ENCODE data around the gene SENP1. TPM values are rescaled to one million over a fixed set of nuclear protein-coding genes. Genes with fewer than 3 reads are reported as not detected.
"Not testable (repeated sequence)": the region's sequence is repeated elsewhere in the genome, so short reads cannot be mapped to it uniquely, and the experiment has no call there.

The SENP1 gene
- total and polyA plus RNA-seq, 11 donors = 2.1 to 13.6 (median 8.6) TPM

DNA sequence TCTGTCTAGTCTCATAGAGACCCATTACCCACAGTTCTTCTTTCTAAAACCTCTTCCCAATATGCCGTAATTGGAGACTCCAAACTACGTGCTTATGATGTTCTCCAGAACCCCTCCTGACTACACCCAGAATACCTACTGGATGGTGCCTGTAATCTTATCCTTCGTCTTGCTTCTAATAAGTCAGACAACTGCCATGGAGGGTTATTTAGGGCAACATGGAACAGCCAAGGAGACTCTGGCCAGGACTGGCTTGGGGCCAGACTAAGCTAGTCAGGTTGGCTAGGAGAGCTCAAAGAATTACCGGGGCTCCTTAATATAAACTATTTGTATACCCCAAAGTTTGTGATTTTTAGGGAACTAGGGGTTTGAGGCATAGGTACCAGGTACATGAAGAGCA, 20.1 kb upstream of the SENP1 start:
- peaks cover 0 to 63% (median 16%) of the 10 kb centered on the region in 12 donors for H3K4me1 ChIP-seq
- intact Hi-C loops (cut with DNase I) = no loop called here
- peaks cover 0 to 83% (median 40%) of the 10 kb centered on the region in 9 donors for H3K36me3 ChIP-seq
- H3K27me3 ChIP-seq = no peaks in the 10 kb centered on the region
- peak overlapping the region in 11 of 12 donors; percentile 28 to 95 (median 71) for H3K27ac ChIP-seq
- 45 to 56% (median 51%) methylated on average over 4 of the region's 4 CpGs for WGBS, 4 donors
- TF ChIP-seq, protein P1, sequence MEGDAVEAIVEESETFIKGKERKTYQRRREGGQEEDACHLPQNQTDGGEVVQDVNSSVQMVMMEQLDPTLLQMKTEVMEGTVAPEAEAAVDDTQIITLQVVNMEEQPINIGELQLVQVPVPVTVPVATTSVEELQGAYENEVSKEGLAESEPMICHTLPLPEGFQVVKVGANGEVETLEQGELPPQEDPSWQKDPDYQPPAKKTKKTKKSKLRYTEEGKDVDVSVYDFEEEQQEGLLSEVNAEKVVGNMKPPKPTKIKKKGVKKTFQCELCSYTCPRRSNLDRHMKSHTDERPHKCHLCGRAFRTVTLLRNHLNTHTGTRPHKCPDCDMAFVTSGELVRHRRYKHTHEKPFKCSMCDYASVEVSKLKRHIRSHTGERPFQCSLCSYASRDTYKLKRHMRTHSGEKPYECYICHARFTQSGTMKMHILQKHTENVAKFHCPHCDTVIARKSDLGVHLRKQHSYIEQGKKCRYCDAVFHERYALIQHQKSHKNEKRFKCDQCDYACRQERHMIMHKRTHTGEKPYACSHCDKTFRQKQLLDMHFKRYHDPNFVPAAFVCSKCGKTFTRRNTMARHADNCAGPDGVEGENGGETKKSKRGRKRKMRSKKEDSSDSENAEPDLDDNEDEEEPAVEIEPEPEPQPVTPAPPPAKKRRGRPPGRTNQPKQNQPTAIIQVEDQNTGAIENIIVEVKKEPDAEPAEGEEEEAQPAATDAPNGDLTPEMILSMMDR (IDR thresholded peaks at IDR 0.05) = no peak
- no peak for TF ChIP-seq POLR2A (IDR thresholded peaks at IDR 0.05)
- H3K9me3 ChIP-seq = no peaks in the 10 kb centered on the region
- peak overlapping the region in 5 of 12 donors; percentile 13 to 31 (median 28) for H3K4me3 ChIP-seq
- DNase-seq = peak in 4 of 5 donors; percentile 67 to 78 (median 72)
- ATAC-seq = peak; percentile 91 to 94 (median 94)

DNA sequence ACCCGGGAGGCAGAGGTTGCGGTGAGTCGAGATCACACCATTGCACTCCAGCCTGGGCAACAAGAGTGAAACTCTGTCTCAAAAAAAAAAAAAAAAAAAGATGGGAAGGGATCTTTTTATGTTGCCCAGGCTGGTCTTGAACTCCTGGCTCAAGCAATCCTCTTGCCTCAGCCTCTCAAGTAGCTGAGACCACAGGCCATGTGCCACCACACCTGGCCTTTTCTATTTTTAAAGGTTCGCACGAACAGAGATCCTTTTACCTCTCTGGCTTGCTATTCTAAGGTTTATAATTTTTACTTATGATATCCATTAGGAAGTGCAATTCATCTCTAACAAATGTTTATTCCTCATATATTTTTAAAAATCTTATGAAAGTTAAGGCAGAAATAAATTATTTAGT, 19.7 kb upstream of the SENP1 start:
- Histone ChIP-seq H3K4me1 (peaks cover 0 to 60% (median 13%) of the 10 kb centered on the region in 12 donors), H3K36me3 (peaks cover 0 to 78% (median 36%) of the 10 kb centered on the region in 9 donors), H3K27ac (peak overlapping the region; percentile 25 to 95 (median 72)), H3K4me3 (peak overlapping the region in 1 of 12 donors; percentile 66)
- intact Hi-C loops (cut with DNase I); ATAC-seq; H3K27me3 ChIP-seq; DNase-seq; H3K9me3 ChIP-seq: not testable (repeated sequence)
- WGBS, 4 donors = 73 to 83% (median 78%) methylated on average over 5 of the region's 5 CpGs

DNA sequence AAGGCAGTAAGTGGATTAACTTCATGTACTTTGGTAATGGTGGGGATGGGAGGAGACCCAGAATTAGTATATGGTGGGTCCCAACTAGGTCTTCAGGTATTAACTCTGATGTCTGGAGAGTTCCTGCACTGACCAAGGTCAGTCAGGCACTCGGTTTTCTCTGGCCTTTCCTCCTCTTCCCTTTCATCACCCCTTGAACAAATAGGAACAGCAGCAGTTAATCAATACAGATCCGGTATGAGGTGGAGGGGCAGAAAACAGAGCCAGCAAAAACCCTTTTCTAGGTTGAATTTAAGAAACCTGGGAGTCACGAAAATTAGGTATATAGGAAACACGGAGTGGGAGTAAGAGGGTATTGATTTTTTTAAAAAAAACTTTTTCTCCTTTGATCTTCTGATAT, 17.3 kb upstream of the SENP1 start:
- Histone ChIP-seq H3K27me3 (no peaks in the 10 kb centered on the region), H3K36me3 (peaks cover 0 to 55% (median 25%) of the 10 kb centered on the region in 9 donors), H3K4me3 (peak overlapping the region in 11 of 12 donors; percentile 6 to 97 (median 42)), H3K4me1 (peaks cover 0 to 60% (median 17%) of the 10 kb centered on the region in 12 donors), H3K27ac (peak overlapping the region in 11 of 12 donors; percentile 36 to 95 (median 72)), H3K9me3 (no peaks in the 10 kb centered on the region)
- no peak for ATAC-seq
- WGBS, 4 donors = 45 to 58% (median 53%) methylated on average over 4 of the region's 4 CpGs
- no peak for DNase-seq
- intact Hi-C loops (cut with DNase I) = loop anchor here in 1 of 10 donors (5.0 kb wide), 1 partner anchor 34 kb away; the partner anchor contains the start of gene ASB8
- no peak for TF ChIP-seq POLR2A (IDR thresholded peaks at IDR 0.05)
- TF ChIP-seq, protein P1 (IDR thresholded peaks at IDR 0.05) = no peak

DNA sequence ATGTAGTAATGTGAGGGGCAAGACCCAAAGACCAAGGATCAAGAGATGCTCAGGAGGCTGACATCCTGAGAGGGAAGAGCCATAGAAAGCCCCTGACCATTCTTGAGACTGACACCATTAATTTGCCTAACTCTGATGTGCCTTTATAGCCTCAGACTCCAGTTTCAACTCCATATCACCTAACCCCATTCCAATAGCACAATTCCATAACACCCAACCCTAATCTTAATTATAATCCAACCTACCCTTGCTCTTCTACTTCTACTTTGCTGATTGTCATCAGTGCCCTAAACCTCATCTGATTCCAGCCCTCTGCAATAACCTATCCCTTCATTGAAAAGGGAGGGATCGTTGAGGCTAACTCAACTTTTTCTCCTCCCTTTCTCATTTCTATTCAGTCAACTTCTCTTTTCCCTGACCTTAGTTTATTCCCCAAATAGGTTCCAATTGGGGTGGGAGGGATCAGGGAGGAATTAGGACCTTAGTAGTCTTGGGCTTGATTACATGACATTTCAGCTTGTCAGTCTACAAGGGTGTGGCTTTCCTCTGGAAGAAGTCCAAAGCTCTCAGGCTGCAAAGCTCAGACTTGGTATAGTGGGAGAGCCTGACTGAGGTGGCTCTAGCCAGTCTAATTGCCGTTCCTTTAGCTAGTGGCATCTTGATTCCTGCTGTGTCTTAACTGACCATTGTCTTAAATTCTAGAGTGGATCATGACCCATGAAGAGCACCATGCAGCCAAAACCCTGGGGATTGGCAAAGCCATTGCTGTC, 16.4 kb upstream of the SENP1 start:
- intact Hi-C loops (cut with DNase I) = loop anchor here in 1 of 10 donors (5.0 kb wide), 1 partner anchor 35 kb away; the partner anchor contains the start of gene ASB8
- WGBS, 4 donors = 35 to 50% (median 45%) methylated on average over 2 of the region's 2 CpGs
- H3K4me1 ChIP-seq = peaks cover 0 to 51% (median 12%) of the 10 kb centered on the region in 12 donors
- no peaks in the 10 kb centered on the region for H3K9me3 ChIP-seq
- DNase-seq (peak in 2 of 5 donors; percentile 37 to 51), ATAC-seq (peak in 3 of 4 donors; percentile 19 to 42 (median 34))
- peak overlapping the region in 11 of 12 donors; percentile 32 to 95 (median 78) for H3K27ac ChIP-seq
- no peaks in the 10 kb centered on the region for H3K27me3 ChIP-seq
- H3K4me3 ChIP-seq = peak overlapping the region; percentile 6 to 97 (median 42)
- H3K36me3 ChIP-seq = peaks cover 0 to 45% (median 20%) of the 10 kb centered on the region in 9 donors
- TF ChIP-seq POLR2A (IDR thresholded peaks at IDR 0.05) = no peak
- TF ChIP-seq, protein P1 (IDR thresholded peaks at IDR 0.05) = no peak

All from heart left ventricle (tissue), 16 donors.